ELR (cell line): ENCODE results near the gene DDX1.

Experiments
- DNase-seq: peaks from one replicate; pipeline ENCODE4 v3.0.0-alpha.2; 2015; ENCODE audit warnings: low read depth

DDX1 gene

GRCh38 chr2:15562354-15563031 is 29.2 kb upstream of the DDX1 start:
- DNase-seq, result no peak

GRCh38 chr2:15563227-15564100 is 28.2 kb upstream of the DDX1 start:
- no peak for DNase-seq

- DNase-seq, result no peak
These were observed 26.3 kb upstream of the DDX1 start for GRCh38 chr2:15565392-15565791.

GRCh38 chr2:15565994-15566671 is 25.5 kb upstream of the DDX1 start:
- no peak for DNase-seq

GRCh38 chr2:15566912-15567311 is 24.8 kb upstream of the DDX1 start:
- DNase-seq, result no peak

GRCh38 chr2:15568874-15569273 is 22.8 kb upstream of the DDX1 start:
- DNase-seq, result no peak

- no peak for DNase-seq
These were observed 21.6 kb upstream of the DDX1 start for GRCh38 chr2:15570104-15570503.

GRCh38 chr2:15571729-15572128 is 19.9 kb upstream of the DDX1 start:
- DNase-seq, result no peak

- DNase-seq, result peak; percentile 84
These were observed 14.5 kb upstream of the DDX1 start for GRCh38 chr2:15577071-15577735.

GRCh38 chr2:15579641-15580040 is 12.0 kb upstream of the DDX1 start:
- peak; percentile 67 for DNase-seq

GRCh38 chr2:15580451-15580850 is 11.2 kb upstream of the DDX1 start:
- DNase-seq, result no peak

- no peak for DNase-seq
These were observed 8.8 kb upstream of the DDX1 start for GRCh38 chr2:15582710-15583357.

- DNase-seq, result no peak
These were observed 7.8 kb upstream of the DDX1 start for GRCh38 chr2:15583826-15584225.

- no peak for DNase-seq
These were observed 7.4 kb upstream of the DDX1 start for GRCh38 chr2:15584316-15584715.

GRCh38 chr2:15584767-15585469 is 6.8 kb upstream of the DDX1 start:
- peak; percentile 40 for DNase-seq

GRCh38 chr2:15588329-15588919 is 3.2 kb upstream of the DDX1 start:
- peak; percentile 70 for DNase-seq

- DNase-seq, result no peak
These were observed 336 bp upstream of the DDX1 start for GRCh38 chr2:15591373-15591691.

GRCh38 chr2:15593327-15593705 is 1.6 kb downstream of the DDX1 start:
- DNase-seq, result no peak

GRCh38 chr2:15594291-15595256 is 2.9 kb downstream of the DDX1 start:
- no peak for DNase-seq
